A673 (cell line): ENCODE measurements around the gene PIGX.

Experiments
- CTCF ChIP-seq: fragments of 300-800, 200-600 bp; sonication (generic); conservative IDR thresholded peaks from 2 replicates; pipeline ENCODE4 v1.5.1; 2017; ENCODE audit warnings: low read depth, mild to moderate bottlenecking, antibody characterized with exemption, low read length, moderate library complexity, mixed read lengths
- EZH2 ChIP-seq: fragments of 200-600 bp; sonication (generic); IDR thresholded peaks from 2 replicates; pipeline ENCODE4 v1.6.1; 2017; ENCODE audit warnings: borderline replicate concordance, low read depth, mild to moderate bottlenecking, mixed read lengths, antibody characterized with exemption, low read length; ENCODE audit not compliant: poor library complexity, severe bottlenecking

GRCh38 chr3:196741249-196741889 is 29.2 kb downstream of the PIGX start:
- no peak for TF ChIP-seq CTCF
- TF ChIP-seq EZH2, result no peak
